ENCODE measurements around the gene CXCR6.
"Not testable (repeated sequence)": the region's sequence is repeated elsewhere in the genome, so short reads cannot be mapped to it uniquely, and the experiment has no call there.

Gene CXCR6

DNA sequence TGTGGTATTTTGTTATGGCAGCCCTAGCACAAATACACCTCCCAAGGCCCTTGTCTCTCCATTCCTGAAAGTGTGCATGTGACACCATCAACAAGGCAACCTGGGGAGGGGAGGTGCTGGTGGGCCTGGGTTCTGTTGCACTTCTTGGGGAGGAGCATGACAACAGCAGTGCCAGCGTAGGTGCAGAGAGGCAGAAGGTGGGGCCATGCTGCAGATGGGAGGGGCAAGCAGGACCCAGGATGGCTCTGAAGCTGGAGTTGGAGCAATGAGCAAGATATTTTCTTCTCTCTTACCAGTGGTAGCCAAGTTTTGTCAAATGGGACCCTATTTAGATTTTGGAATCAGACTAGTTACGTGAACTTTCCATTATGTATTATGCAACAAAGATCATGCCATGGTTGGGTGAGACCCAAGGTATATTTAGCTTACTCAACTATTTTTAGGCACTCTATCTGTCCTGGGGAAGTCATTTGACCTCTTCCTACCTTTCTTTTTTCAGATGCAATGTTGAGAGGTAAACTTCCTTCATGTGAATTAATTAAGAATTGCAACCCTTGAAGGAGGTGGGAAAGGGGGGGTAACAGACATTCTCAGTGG lies 49.0 kb downstream of the CXCR6 start:
- DNase-seq = no peak

DNA sequence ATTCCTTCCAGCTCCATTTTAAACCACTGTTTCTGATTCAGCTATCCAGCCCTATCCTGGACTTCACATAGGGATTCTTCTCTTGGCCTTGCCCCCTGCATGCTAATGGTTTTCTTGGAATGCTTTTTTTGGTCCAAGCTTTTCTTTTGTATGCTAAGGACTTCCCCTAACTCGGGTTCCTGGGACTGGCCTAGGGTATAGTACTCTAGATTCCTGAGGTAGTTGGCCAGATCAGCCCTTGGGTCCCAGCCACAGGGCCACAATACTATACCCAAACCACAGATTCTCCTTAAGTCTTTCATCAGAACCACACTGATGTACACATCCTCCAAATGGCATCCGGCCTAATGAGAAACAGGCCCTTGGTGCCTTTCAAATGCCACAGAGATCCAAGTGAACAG lies 49.6 kb downstream of the CXCR6 start:
- no peak for DNase-seq

DNA sequence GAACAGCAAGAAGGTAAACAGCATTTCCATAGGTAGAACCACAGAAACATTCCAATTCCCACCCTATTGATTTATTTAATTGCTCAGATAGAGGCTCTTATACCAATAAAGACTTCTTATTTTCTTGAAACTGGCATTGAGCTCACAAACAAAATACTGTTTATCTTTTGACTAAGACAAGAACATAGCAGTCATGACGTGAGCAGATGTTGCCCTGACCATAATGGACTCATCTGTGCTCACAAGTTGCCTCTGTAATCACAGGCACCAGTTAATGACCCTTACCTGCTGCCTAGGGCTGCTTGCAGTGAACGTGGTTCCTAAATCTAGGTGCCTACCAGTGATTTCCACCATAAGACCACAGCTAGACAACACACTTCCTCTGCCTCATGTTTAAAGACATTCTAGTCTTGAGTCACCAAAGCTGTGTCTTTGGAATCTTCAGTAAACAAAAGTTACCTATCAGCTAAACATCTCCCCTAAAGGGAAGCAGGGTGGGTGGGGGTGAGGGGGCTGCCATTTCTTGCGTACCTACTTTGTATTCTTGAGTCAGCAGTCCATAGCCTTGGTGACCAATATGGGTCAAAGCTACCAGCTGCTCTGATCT lies 50.3 kb downstream of the CXCR6 start:
- DNase-seq = peak; percentile 18

DNA sequence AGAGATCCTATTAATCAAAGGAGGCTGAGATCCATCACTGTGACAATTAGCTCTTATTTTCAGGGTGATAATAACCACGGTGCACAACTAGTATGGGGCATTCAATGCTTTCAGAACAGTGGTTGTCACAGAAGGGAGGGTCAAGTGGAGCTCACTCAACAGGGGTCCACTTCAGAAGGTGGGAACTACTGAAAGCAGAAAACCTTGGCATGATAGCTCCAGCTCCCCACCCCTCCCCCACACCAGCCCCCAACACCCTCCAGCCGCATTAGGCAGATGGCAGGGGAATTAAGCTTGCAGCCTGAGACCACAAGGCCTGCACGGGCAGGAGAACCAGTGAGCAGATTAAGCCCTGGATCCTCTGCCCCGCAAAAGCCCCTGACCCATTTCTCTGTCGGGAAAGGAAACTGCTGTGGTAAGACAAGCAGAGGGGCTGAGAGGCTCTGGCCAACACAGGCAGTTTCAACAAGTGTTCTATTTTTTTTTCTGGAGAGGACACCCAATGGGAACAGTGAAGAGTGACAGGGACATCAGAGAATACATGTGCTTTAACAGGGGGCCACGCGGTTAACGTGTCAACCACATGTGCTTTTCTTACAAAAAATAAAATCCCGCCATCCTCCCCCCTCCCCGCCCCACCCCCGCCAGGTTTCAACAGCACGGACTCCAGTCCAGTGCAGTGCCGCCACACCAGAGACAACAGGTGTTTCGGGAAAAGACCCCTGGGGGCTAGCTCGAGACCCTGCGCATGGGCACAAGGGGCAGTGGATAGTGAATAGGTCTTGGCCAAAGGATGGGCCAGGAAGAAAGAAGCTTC lies 51.4 kb downstream of the CXCR6 start:
- peak; percentile 31 for DNase-seq

DNA sequence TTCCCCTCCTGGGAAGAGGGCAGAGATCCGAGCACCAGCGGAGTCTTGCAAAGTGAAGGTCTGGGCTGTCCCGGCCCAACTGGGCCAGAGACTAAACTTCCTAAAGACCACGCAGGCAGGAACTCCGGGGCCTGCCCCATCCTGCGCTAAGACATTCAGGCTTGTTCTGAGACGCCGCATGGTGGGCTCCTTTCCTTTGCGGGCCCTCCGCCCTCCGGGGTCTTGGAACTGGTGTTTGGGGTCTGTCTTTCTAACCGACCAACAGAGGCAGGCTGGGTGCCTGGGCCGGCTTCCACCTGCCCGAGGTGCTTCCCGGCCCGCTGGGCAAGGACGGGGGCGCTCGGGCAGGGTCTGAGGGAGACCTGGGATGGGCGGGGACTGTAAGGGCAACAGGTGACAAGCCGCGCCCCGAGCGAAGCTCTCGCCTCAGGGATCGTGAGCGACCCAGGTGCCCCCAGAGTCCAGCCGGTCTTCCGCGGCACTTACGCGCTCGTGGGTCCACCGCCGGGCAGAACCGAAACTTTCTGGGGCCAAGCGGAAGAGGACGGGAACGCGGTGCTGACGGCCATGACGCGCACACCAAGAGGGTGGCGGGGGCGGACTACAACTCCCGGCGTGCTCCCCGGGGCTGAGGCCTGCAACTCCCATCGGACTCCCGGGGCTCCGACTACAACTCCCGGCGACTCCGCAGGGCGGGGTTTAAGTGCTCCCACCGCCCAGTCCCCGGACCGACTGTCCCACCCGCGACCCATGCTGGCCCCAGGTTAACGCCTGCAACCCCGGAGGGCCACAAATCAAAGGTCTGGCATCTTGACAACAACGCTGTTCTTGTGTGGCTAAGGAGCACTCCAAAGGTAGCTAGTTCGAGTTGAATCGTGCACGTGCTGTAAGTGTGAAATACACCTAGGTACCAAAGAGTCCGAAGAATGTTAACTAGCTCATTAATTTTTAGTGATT lies 52.2 kb downstream of the CXCR6 start, which contains the start of gene FYCO1:
TSS of gene FYCO1 (minus strand) at position 589 of the 957 bp plus-strand sequence. CDS start 10,914 bp downstream, outside the sequence.
- peak; percentile 79 for DNase-seq

DNA sequence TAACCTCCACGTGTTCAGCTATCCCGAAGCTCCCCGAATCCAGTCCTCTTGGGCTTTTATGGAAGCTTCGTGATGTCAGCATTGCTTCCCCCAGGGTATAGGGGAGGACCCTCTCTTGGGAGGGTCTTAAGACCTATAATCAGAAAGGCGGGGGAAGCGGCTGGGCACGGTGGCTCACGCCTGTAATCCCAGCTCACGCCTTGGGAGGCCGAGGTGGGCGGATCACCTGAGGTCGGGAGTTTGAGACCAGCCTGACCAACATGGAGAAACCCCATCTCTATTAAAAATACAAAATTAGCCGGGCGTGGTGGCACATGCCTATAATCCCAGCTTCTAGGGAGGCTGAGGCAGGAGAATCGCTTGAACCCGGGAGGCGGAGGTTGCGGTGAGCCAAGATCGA lies 54.2 kb downstream of the CXCR6 start:
- DNase-seq = not testable (repeated sequence)

DNA sequence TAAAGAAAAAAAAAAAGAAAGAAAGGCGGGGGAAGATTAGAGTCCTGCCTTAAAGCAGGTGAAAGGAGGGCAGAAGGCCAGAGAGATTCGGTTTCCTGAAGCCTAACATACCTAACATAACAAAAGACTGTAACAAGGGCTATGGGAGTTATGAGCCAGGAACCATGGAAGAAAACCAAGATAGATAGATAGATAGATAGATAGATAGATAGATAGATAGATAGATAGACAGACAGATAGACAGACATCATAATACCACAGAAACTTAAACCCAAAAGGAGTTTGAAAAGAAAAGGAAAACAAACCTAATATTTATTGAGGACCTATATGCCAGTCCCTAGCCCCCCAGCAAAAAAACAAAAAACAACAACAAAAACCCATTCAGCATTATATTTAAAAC lies 54.7 kb downstream of the CXCR6 start:
- DNase-seq = no peak
